ENCODE data around the gene ZBTB18.

- TF ChIP-seq POLR2AphosphoS5 (IDR thresholded peaks at IDR 0.05; ENCODE audit: low read depth, low read length) (no peak), TAF1 (IDR thresholded peaks at IDR 0.05; ENCODE audit: borderline replicate concordance, insufficient read depth, low read length) (no peak)
These were observed 41.3 kb downstream of the ZBTB18 start for GRCh38 chr1:244092293-244092963.
